GM23338 (cell line): Measurements from ENCODE around the gene CCDC50. TPM values are rescaled to one million over a fixed set of nuclear protein-coding genes. Genes with fewer than 3 reads are reported as not detected.

Experiments used
- ATAC-seq: fragments of 200-7000 bp; cut with Tn5 transposase; 3 replicates; pipeline ENCODE4 v1.9.1; 2020
- DNase-seq: peaks from one replicate; pipeline ENCODE4 v3.0.0-alpha.2; 2015; ENCODE audit warnings: low spot score
- H2AFZ ChIP-seq: fragments of 200-600 bp; sonication (generic); 2 replicates; pipeline ENCODE4 v1.8.0; 2016; ENCODE audit warnings: antibody characterized with exemption, mild to moderate bottlenecking, moderate library complexity
- H3F3A ChIP-seq: fragments of 200-600 bp; sonication (generic); replicated peaks from 2 replicates; pipeline ENCODE4 v1.8.0; 2017; ENCODE audit warnings: antibody characterized with exemption, mixed run types, low read depth
- H3K27ac ChIP-seq: fragments of 200-600 bp; sonication (generic); 2 replicates; pipeline ENCODE4 v1.6.1; 2016; ENCODE audit warnings: low read depth
- H3K27me3 ChIP-seq: fragments of 200-600 bp; sonication (generic); 2 replicates; pipeline ENCODE4 v1.8.0; 2016; ENCODE audit warnings: mild to moderate bottlenecking, mixed run types, moderate library complexity; ENCODE audit not compliant: insufficient read depth
- H3K36me3 ChIP-seq: fragments of 200-600 bp; sonication (generic); 2 replicates; pipeline ENCODE4 v1.8.0; 2016; ENCODE audit warnings: mild to moderate bottlenecking; ENCODE audit not compliant: insufficient read depth
- H3K4me1 ChIP-seq: fragments of 200-600 bp; sonication (generic); 2 replicates; pipeline ENCODE4 v1.8.0; 2016; ENCODE audit warnings: mild to moderate bottlenecking, moderate library complexity; ENCODE audit not compliant: insufficient read depth
- H3K4me2 ChIP-seq: fragments of 200-600 bp; sonication (generic); 2 replicates; pipeline ENCODE4 v1.7.1; 2017; ENCODE audit warnings: mixed run types
- H3K4me3 ChIP-seq: fragments of 200-600 bp; sonication (generic); 2 replicates; pipeline ENCODE4 v1.6.1; 2016; ENCODE audit warnings: mixed run types
- H3K79me2 ChIP-seq: fragments of 200-600 bp; sonication (generic); replicated peaks from 2 replicates; pipeline ENCODE4 v1.8.0; 2017; ENCODE audit warnings: mild to moderate bottlenecking; ENCODE audit not compliant: insufficient read depth
- H3K9me2 ChIP-seq: fragments of 200-600 bp; sonication (generic); 2 replicates; pipeline ENCODE4 v1.8.0; 2017; ENCODE audit not compliant: insufficient read depth
- H4K20me1 ChIP-seq: fragments of 200-600 bp; sonication (generic); replicated peaks from 2 replicates; pipeline ENCODE4 v1.8.0; 2017; ENCODE audit warnings: mild to moderate bottlenecking; ENCODE audit not compliant: insufficient read depth
- H3K27ac Mint-ChIP-seq: 2 replicates; pipeline ENCODE4 v1.8.0; 2020; ENCODE audit warnings: inconsistent platforms, mild to moderate bottlenecking, moderate library complexity, mixed read lengths
- H3K27me3 Mint-ChIP-seq: 3 replicates; pipeline ENCODE4 v1.8.0; 2022; ENCODE audit warnings: low read depth, mild to moderate bottlenecking, moderate library complexity, mixed read lengths, inconsistent platforms; ENCODE audit not compliant: insufficient read depth, poor library complexity
- H3K36me3 Mint-ChIP-seq: 3 replicates; pipeline ENCODE4 v1.8.0; 2021; ENCODE audit warnings: low read depth, mild to moderate bottlenecking, inconsistent platforms, moderate library complexity, mixed read lengths
- H3K4me1 Mint-ChIP-seq: 3 replicates; pipeline ENCODE4 v1.8.0; 2020; ENCODE audit warnings: mild to moderate bottlenecking, inconsistent platforms, mixed read lengths
- H3K4me3 Mint-ChIP-seq: 3 replicates; pipeline ENCODE4 v1.8.0; 2021; ENCODE audit warnings: moderate library complexity, mild to moderate bottlenecking, inconsistent platforms, mixed read lengths
- H3K9me3 Mint-ChIP-seq: 3 replicates; pipeline ENCODE4 v1.8.0; 2020; ENCODE audit warnings: moderate library complexity, mild to moderate bottlenecking, inconsistent platforms, mixed read lengths
- CREB1 ChIP-seq: fragments of 250-450 bp; sonication (Bioruptor Pico); IDR thresholded peaks from 2 replicates; pipeline ENCODE4 v1.5.0; 2020; ENCODE audit warnings: low read depth, mild to moderate bottlenecking, moderate library complexity
- CTCF ChIP-seq, 2 experiments: fragments of 200-600 bp in 1 of 2; sonication (generic) in 1 of 2; conservative IDR thresholded peaks; 2 replicates each; pipeline versions ENCODE4 v1.5.1 to v1.6.1; 2016 to 2017; ENCODE audit warnings: antibody characterized with exemption in 2 of 2, low read depth in 2 of 2, mild to moderate bottlenecking in 2 of 2, moderate library complexity in 1 of 2
- EZH2 ChIP-seq: fragments of 200-600 bp; sonication (generic); IDR thresholded peaks from one replicate; pipeline ENCODE4 v1.8.0; 2017; ENCODE audit warnings: antibody characterized with exemption, mild to moderate bottlenecking, low read depth; ENCODE audit not compliant: unreplicated experiment
- EZH2phosphoT487 ChIP-seq: fragments of 200-600 bp; sonication (generic); IDR thresholded peaks from one replicate; pipeline ENCODE4 v1.8.1; 2018; ENCODE audit warnings: antibody characterized with exemption; ENCODE audit not compliant: unreplicated experiment
- JUNB ChIP-seq: IDR thresholded peaks from one replicate; pipeline ENCODE4 v1.6.1; 2016; ENCODE audit warnings: antibody characterized with exemption; ENCODE audit not compliant: unreplicated experiment
- NANOG ChIP-seq: IDR thresholded peaks from 2 replicates; pipeline ENCODE4 v1.6.1; 2016; ENCODE audit warnings: antibody characterized with exemption, borderline replicate concordance
- POLR2AphosphoS5 ChIP-seq: IDR thresholded peaks from 2 replicates; pipeline ENCODE4 v1.6.1; 2016; ENCODE audit warnings: antibody characterized with exemption, low read depth
- STAT1 ChIP-seq: IDR thresholded peaks from one replicate; pipeline ENCODE4 v1.6.1; 2016; ENCODE audit warnings: antibody characterized with exemption; ENCODE audit not compliant: unreplicated experiment
- ZNF114 ChIP-seq: fragments of 250-450 bp; sonication (Bioruptor Pico); IDR thresholded peaks from 2 replicates; pipeline ENCODE4 v1.5.0; 2020; ENCODE audit warnings: mild to moderate bottlenecking, moderate library complexity
- ZNF331 ChIP-seq: fragments of 250-450 bp; sonication (Bioruptor Pico); IDR thresholded peaks from 2 replicates; pipeline ENCODE4 v1.5.0; 2020; ENCODE audit warnings: low read depth, mild to moderate bottlenecking, moderate library complexity
- ZNF462 ChIP-seq: fragments of 250-450 bp; sonication (Bioruptor Pico); IDR thresholded peaks from 2 replicates; pipeline ENCODE4 v1.5.0; 2020; ENCODE audit warnings: mild to moderate bottlenecking, moderate library complexity
- polyA plus RNA-seq: library from polyadenylated mRNA; unstranded; fragments of >200 nt; fragmentation: Nextera tagmentation; extraction: Ambion mirVana; gene quantifications from 2 replicates; pipeline ENCODE4 v1.2.1, GENCODE V29; 2016
- total RNA-seq: library from RNA; depleted of rRNA; stranded (reverse); fragments of >200 nt; shearing (Covaris generic); gene quantifications from 2 replicates; pipeline ENCODE4 v1.2.3, GENCODE V29; 2014
- TF ChIP-seq, protein P1 (sequence below): IDR thresholded peaks from 2 replicates; pipeline ENCODE4 v1.6.1; 2016; ENCODE audit warnings: antibody characterized with exemption
- TF ChIP-seq, protein P2 (sequence below): IDR thresholded peaks from one replicate; pipeline ENCODE4 v1.6.1; 2018; ENCODE audit warnings: antibody characterized with exemption; ENCODE audit not compliant: unreplicated experiment

CCDC50 gene
- total and polyA plus RNA-seq, 2 experiments from 2014 or later, result 22.4 to 25.4 TPM

DNA sequence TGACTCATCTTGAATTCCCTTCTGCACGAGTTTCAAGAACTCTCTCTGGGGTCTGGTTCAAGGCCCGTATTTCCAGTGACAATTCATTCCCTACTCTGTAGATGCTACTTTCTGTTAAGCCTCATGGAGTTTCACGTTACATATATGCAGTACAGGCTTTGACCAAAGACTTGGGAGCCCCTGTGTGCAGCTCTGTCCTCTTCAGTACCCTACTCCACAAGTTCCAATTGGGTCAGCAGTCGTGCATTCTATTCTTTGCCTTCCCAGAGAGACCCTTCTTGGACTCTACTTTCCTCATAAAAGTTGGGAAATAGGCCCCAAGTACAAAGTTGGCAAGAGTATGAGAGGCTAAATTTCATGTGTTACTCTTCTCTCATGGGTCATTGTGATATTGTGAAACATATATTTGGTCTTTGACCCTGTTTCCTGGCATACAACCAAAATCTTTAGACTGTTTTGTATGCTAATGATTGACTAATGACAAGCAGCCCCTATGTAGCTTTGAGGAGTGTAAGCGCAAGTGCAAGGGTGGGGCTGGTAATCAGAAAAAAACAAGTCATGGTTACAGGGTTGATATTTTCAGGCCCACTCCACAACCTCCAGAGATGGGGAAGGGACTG is 15.0 kb upstream of the CCDC50 start:
- H3K27me3 Mint-ChIP-seq, result no peaks in the 10 kb centered on the region
- no peak for DNase-seq
- no peaks in the 10 kb centered on the region for H3K36me3 Mint-ChIP-seq
- no peaks in the 10 kb centered on the region for H3K4me1 Mint-ChIP-seq
- no peaks in the 10 kb centered on the region for H3K9me3 Mint-ChIP-seq
- Histone ChIP-seq H3K36me3 (no peaks in the 10 kb centered on the region), H2AFZ (no peak overlapping the region; the same call in 1 of the 2 replicates), H3F3A (no peaks in the 10 kb centered on the region), H3K27ac (no peak overlapping the region), H3K4me3 (no peak overlapping the region), H3K27me3 (no peaks in the 10 kb centered on the region), H3K79me2 (no peaks in the 10 kb centered on the region), H3K4me2 (no peak overlapping the region), H3K9me2 (peaks cover 9% of the 10 kb centered on the region; the same call in 1 of the 2 replicates), H4K20me1 (no peaks in the 10 kb centered on the region), H3K4me1 (no peaks in the 10 kb centered on the region)
- H3K4me3 Mint-ChIP-seq, result no peak overlapping the region
- no peak overlapping the region for H3K27ac Mint-ChIP-seq
- TF ChIP-seq CREB1 (CRISPR knock-in tag) (no peak), JUNB (no peak), EZH2phosphoT487 (no peak), STAT1 (no peak), ZNF114 (no peak), ZNF462 (no peak), ZNF331 (CRISPR knock-in tag) (no peak), CTCF (conservative IDR thresholded peaks at IDR 0.05; ENCODE audit: low read depth in 2 of 2) (no peak), NANOG (no peak), EZH2 (no peak), POLR2AphosphoS5 (no peak)
- TF ChIP-seq, protein P1, sequence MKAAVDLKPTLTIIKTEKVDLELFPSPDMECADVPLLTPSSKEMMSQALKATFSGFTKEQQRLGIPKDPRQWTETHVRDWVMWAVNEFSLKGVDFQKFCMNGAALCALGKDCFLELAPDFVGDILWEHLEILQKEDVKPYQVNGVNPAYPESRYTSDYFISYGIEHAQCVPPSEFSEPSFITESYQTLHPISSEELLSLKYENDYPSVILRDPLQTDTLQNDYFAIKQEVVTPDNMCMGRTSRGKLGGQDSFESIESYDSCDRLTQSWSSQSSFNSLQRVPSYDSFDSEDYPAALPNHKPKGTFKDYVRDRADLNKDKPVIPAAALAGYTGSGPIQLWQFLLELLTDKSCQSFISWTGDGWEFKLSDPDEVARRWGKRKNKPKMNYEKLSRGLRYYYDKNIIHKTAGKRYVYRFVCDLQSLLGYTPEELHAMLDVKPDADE, result no peak
- TF ChIP-seq, protein P2, sequence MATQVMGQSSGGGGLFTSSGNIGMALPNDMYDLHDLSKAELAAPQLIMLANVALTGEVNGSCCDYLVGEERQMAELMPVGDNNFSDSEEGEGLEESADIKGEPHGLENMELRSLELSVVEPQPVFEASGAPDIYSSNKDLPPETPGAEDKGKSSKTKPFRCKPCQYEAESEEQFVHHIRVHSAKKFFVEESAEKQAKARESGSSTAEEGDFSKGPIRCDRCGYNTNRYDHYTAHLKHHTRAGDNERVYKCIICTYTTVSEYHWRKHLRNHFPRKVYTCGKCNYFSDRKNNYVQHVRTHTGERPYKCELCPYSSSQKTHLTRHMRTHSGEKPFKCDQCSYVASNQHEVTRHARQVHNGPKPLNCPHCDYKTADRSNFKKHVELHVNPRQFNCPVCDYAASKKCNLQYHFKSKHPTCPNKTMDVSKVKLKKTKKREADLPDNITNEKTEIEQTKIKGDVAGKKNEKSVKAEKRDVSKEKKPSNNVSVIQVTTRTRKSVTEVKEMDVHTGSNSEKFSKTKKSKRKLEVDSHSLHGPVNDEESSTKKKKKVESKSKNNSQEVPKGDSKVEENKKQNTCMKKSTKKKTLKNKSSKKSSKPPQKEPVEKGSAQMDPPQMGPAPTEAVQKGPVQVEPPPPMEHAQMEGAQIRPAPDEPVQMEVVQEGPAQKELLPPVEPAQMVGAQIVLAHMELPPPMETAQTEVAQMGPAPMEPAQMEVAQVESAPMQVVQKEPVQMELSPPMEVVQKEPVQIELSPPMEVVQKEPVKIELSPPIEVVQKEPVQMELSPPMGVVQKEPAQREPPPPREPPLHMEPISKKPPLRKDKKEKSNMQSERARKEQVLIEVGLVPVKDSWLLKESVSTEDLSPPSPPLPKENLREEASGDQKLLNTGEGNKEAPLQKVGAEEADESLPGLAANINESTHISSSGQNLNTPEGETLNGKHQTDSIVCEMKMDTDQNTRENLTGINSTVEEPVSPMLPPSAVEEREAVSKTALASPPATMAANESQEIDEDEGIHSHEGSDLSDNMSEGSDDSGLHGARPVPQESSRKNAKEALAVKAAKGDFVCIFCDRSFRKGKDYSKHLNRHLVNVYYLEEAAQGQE, result no peak
- ATAC-seq, result no peak
